H1 (cell line): Measurements from ENCODE around the gene BCAS1. TPM values are rescaled to one million over a fixed set of nuclear protein-coding genes. Genes with fewer than 3 reads are reported as not detected.

Experiments used
- CBX5 ChIP-seq: fragments of 300-800, 300-1000 bp; sonication (generic); IDR thresholded peaks from 2 replicates; pipeline ENCODE4 v1.7.1; 2016; ENCODE audit warnings: antibody characterized with exemption, low read length, low read depth
- CEBPB ChIP-seq: IDR thresholded peaks from 2 replicates; pipeline ENCODE4 v1.6.1; 2012; ENCODE audit warnings: low read depth, low read length
- CHD2 ChIP-seq: IDR thresholded peaks from 2 replicates; pipeline ENCODE4 v1.6.1; 2012; ENCODE audit warnings: low read length, improper control_type of control experiment
- CTBP2 ChIP-seq: IDR thresholded peaks from 2 replicates; pipeline ENCODE4 v1.7.0; 2011; ENCODE audit warnings: borderline replicate concordance, mild to moderate bottlenecking, moderate library complexity, mixed read lengths, low read length; ENCODE audit not compliant: insufficient read depth, insufficient read length
- GABPA ChIP-seq: IDR thresholded peaks from 2 replicates; pipeline ENCODE4 v1.6.1; 2011; ENCODE audit warnings: mild to moderate bottlenecking, low read length, moderate library complexity, borderline replicate concordance; ENCODE audit not compliant: insufficient read depth
- JUND ChIP-seq: IDR thresholded peaks from 2 replicates; pipeline ENCODE4 v1.6.1; 2011; ENCODE audit warnings: mild to moderate bottlenecking, improper control_type of control experiment, low read length
- SP2 ChIP-seq: IDR thresholded peaks from 2 replicates; pipeline ENCODE4 v1.6.1; 2012; ENCODE audit warnings: mild to moderate bottlenecking, low read length, inconsistent platforms
- TAF7 ChIP-seq: optimal IDR thresholded peaks from 2 replicates; pipeline ENCODE3; 2011; ENCODE audit warnings: low read depth, mild to moderate bottlenecking, inconsistent platforms, low read length, moderate library complexity, borderline replicate concordance
- TCF12 ChIP-seq: IDR thresholded peaks from 2 replicates; pipeline ENCODE4 v1.6.1; 2011; ENCODE audit warnings: low read depth, mild to moderate bottlenecking, low read length
- TEAD4 ChIP-seq: IDR thresholded peaks from 2 replicates; pipeline ENCODE4 v1.6.1; 2012; ENCODE audit warnings: low read depth, low read length, inconsistent platforms, mixed read lengths
- ZNF274 ChIP-seq: IDR thresholded peaks from 2 replicates; pipeline ENCODE4 v1.7.0; 2012; ENCODE audit warnings: low read length, borderline replicate concordance; ENCODE audit errors: extremely low read depth
- polyA plus RNA-seq, 7 experiments: library from polyadenylated mRNA; depleted of rRNA in 3 of 7; stranded (reverse) in 5 of 7; unstranded in 2 of 7; fragments of >200 nt in 5 of 7; fragments of 200-250 nt in 2 of 7; gene quantifications; 1 replicate in 5 of 7; 2 replicates in 1 of 7; 4 replicates in 1 of 7; pipeline versions ENCODE4 v1.2.1 to v1.2.3, GENCODE V29; 2011 to 2013; ENCODE audit warnings: missing spikeins in 2 of 7, mixed read lengths in 2 of 7
- total RNA-seq: library from RNA; stranded (reverse); fragmentation: NEBNext Ultra II Directional; extraction: Animal tissue kit (Norgen Biotek cat#: 25700); gene quantifications from 2 replicates; pipeline ENCODE4 v1.2.1, GENCODE V29; 2021
- TF ChIP-seq, protein P1 (sequence below): fragments of 300-600 bp; sonication (generic); IDR thresholded peaks from 2 replicates; pipeline ENCODE4 v1.7.1; 2012; ENCODE audit warnings: low read length, moderate library complexity, mild to moderate bottlenecking, inconsistent platforms; ENCODE audit not compliant: insufficient replicate concordance

Gene BCAS1
- total and polyA plus RNA-seq, 2 of the 8 experiments (the other 6 are each of a cell fraction or from before 2014, with no cell fraction given): 0.06 to 0.19 TPM

DNA sequence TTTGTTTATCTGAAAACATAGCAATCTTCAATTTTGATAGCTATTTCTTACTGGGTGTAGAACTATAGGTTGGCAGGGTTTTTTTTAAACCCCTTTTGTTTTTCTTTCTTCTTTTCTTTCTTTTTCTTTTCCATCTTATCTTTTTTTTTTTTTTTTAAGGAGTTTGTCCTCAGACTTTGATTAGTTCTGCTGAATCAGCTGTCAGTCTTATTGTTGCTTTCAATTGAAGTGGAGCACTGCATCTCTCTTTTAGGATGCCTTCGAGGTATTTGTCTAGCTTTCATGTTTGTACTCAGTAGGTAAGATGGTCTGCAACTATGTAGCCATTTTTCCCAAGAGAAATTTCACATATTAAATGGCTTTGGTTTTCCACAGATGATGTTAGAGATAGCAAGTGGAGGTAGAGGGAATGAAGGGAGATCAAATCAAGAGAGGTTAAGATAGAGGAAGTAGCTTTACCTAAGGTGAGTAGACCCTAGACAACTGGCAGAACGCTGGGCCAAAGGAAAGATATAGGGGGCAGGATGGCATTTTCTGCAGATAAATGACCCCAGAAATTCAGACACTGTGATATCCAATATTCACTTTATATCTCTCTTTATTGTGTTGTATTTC lies 137.1 kb downstream of the BCAS1 start (continued):
- TF ChIP-seq, protein P1, sequence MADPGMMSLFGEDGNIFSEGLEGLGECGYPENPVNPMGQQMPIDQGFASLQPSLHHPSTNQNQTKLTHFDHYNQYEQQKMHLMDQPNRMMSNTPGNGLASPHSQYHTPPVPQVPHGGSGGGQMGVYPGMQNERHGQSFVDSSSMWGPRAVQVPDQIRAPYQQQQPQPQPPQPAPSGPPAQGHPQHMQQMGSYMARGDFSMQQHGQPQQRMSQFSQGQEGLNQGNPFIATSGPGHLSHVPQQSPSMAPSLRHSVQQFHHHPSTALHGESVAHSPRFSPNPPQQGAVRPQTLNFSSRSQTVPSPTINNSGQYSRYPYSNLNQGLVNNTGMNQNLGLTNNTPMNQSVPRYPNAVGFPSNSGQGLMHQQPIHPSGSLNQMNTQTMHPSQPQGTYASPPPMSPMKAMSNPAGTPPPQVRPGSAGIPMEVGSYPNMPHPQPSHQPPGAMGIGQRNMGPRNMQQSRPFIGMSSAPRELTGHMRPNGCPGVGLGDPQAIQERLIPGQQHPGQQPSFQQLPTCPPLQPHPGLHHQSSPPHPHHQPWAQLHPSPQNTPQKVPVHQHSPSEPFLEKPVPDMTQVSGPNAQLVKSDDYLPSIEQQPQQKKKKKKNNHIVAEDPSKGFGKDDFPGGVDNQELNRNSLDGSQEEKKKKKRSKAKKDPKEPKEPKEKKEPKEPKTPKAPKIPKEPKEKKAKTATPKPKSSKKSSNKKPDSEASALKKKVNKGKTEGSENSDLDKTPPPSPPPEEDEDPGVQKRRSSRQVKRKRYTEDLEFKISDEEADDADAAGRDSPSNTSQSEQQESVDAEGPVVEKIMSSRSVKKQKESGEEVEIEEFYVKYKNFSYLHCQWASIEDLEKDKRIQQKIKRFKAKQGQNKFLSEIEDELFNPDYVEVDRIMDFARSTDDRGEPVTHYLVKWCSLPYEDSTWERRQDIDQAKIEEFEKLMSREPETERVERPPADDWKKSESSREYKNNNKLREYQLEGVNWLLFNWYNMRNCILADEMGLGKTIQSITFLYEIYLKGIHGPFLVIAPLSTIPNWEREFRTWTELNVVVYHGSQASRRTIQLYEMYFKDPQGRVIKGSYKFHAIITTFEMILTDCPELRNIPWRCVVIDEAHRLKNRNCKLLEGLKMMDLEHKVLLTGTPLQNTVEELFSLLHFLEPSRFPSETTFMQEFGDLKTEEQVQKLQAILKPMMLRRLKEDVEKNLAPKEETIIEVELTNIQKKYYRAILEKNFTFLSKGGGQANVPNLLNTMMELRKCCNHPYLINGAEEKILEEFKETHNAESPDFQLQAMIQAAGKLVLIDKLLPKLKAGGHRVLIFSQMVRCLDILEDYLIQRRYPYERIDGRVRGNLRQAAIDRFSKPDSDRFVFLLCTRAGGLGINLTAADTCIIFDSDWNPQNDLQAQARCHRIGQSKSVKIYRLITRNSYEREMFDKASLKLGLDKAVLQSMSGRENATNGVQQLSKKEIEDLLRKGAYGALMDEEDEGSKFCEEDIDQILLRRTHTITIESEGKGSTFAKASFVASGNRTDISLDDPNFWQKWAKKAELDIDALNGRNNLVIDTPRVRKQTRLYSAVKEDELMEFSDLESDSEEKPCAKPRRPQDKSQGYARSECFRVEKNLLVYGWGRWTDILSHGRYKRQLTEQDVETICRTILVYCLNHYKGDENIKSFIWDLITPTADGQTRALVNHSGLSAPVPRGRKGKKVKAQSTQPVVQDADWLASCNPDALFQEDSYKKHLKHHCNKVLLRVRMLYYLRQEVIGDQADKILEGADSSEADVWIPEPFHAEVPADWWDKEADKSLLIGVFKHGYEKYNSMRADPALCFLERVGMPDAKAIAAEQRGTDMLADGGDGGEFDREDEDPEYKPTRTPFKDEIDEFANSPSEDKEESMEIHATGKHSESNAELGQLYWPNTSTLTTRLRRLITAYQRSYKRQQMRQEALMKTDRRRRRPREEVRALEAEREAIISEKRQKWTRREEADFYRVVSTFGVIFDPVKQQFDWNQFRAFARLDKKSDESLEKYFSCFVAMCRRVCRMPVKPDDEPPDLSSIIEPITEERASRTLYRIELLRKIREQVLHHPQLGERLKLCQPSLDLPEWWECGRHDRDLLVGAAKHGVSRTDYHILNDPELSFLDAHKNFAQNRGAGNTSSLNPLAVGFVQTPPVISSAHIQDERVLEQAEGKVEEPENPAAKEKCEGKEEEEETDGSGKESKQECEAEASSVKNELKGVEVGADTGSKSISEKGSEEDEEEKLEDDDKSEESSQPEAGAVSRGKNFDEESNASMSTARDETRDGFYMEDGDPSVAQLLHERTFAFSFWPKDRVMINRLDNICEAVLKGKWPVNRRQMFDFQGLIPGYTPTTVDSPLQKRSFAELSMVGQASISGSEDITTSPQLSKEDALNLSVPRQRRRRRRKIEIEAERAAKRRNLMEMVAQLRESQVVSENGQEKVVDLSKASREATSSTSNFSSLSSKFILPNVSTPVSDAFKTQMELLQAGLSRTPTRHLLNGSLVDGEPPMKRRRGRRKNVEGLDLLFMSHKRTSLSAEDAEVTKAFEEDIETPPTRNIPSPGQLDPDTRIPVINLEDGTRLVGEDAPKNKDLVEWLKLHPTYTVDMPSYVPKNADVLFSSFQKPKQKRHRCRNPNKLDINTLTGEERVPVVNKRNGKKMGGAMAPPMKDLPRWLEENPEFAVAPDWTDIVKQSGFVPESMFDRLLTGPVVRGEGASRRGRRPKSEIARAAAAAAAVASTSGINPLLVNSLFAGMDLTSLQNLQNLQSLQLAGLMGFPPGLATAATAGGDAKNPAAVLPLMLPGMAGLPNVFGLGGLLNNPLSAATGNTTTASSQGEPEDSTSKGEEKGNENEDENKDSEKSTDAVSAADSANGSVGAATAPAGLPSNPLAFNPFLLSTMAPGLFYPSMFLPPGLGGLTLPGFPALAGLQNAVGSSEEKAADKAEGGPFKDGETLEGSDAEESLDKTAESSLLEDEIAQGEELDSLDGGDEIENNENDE: no peak
- TF ChIP-seq ZNF274 (no peak), TCF12 (no peak), CTBP2 (no peak), CHD2 (no peak), CBX5 (no peak), JUND (no peak), TEAD4 (no peak), CEBPB (no peak), GABPA (no peak), TAF7 (no peak), SP2 (no peak)
